GM23338 (cell line): ENCODE data around the gene CDON. TPM values are rescaled to one million over a fixed set of nuclear protein-coding genes. Genes with fewer than 3 reads are reported as not detected.

Experiments
- ATAC-seq: fragments of 200-7000 bp; cut with Tn5 transposase; 3 replicates; pipeline ENCODE4 v1.9.1; 2020
- DNase-seq: peaks from one replicate; pipeline ENCODE4 v3.0.0-alpha.2; 2015; ENCODE audit warnings: low spot score
- H2AFZ ChIP-seq: fragments of 200-600 bp; sonication (generic); 2 replicates; pipeline ENCODE4 v1.8.0; 2016; ENCODE audit warnings: antibody characterized with exemption, mild to moderate bottlenecking, moderate library complexity
- H3F3A ChIP-seq: fragments of 200-600 bp; sonication (generic); replicated peaks from 2 replicates; pipeline ENCODE4 v1.8.0; 2017; ENCODE audit warnings: antibody characterized with exemption, mixed run types, low read depth
- H3K27ac ChIP-seq: fragments of 200-600 bp; sonication (generic); 2 replicates; pipeline ENCODE4 v1.6.1; 2016; ENCODE audit warnings: low read depth
- H3K27me3 ChIP-seq: fragments of 200-600 bp; sonication (generic); 2 replicates; pipeline ENCODE4 v1.8.0; 2016; ENCODE audit warnings: mild to moderate bottlenecking, mixed run types, moderate library complexity; ENCODE audit not compliant: insufficient read depth
- H3K36me3 ChIP-seq: fragments of 200-600 bp; sonication (generic); 2 replicates; pipeline ENCODE4 v1.8.0; 2016; ENCODE audit warnings: mild to moderate bottlenecking; ENCODE audit not compliant: insufficient read depth
- H3K4me1 ChIP-seq: fragments of 200-600 bp; sonication (generic); 2 replicates; pipeline ENCODE4 v1.8.0; 2016; ENCODE audit warnings: mild to moderate bottlenecking, moderate library complexity; ENCODE audit not compliant: insufficient read depth
- H3K4me2 ChIP-seq: fragments of 200-600 bp; sonication (generic); 2 replicates; pipeline ENCODE4 v1.7.1; 2017; ENCODE audit warnings: mixed run types
- H3K4me3 ChIP-seq: fragments of 200-600 bp; sonication (generic); 2 replicates; pipeline ENCODE4 v1.6.1; 2016; ENCODE audit warnings: mixed run types
- H3K79me2 ChIP-seq: fragments of 200-600 bp; sonication (generic); replicated peaks from 2 replicates; pipeline ENCODE4 v1.8.0; 2017; ENCODE audit warnings: mild to moderate bottlenecking; ENCODE audit not compliant: insufficient read depth
- H3K9me2 ChIP-seq: fragments of 200-600 bp; sonication (generic); 2 replicates; pipeline ENCODE4 v1.8.0; 2017; ENCODE audit not compliant: insufficient read depth
- H4K20me1 ChIP-seq: fragments of 200-600 bp; sonication (generic); replicated peaks from 2 replicates; pipeline ENCODE4 v1.8.0; 2017; ENCODE audit warnings: mild to moderate bottlenecking; ENCODE audit not compliant: insufficient read depth
- H3K27ac Mint-ChIP-seq: 2 replicates; pipeline ENCODE4 v1.8.0; 2020; ENCODE audit warnings: inconsistent platforms, mild to moderate bottlenecking, moderate library complexity, mixed read lengths
- H3K27me3 Mint-ChIP-seq: 3 replicates; pipeline ENCODE4 v1.8.0; 2022; ENCODE audit warnings: low read depth, mild to moderate bottlenecking, moderate library complexity, mixed read lengths, inconsistent platforms; ENCODE audit not compliant: insufficient read depth, poor library complexity
- H3K36me3 Mint-ChIP-seq: 3 replicates; pipeline ENCODE4 v1.8.0; 2021; ENCODE audit warnings: low read depth, mild to moderate bottlenecking, inconsistent platforms, moderate library complexity, mixed read lengths
- H3K4me1 Mint-ChIP-seq: 3 replicates; pipeline ENCODE4 v1.8.0; 2020; ENCODE audit warnings: mild to moderate bottlenecking, inconsistent platforms, mixed read lengths
- H3K4me3 Mint-ChIP-seq: 3 replicates; pipeline ENCODE4 v1.8.0; 2021; ENCODE audit warnings: moderate library complexity, mild to moderate bottlenecking, inconsistent platforms, mixed read lengths
- H3K9me3 Mint-ChIP-seq: 3 replicates; pipeline ENCODE4 v1.8.0; 2020; ENCODE audit warnings: moderate library complexity, mild to moderate bottlenecking, inconsistent platforms, mixed read lengths
- CREB1 ChIP-seq: fragments of 250-450 bp; sonication (Bioruptor Pico); IDR thresholded peaks from 2 replicates; pipeline ENCODE4 v1.5.0; 2020; ENCODE audit warnings: low read depth, mild to moderate bottlenecking, moderate library complexity
- CTCF ChIP-seq, 2 experiments: fragments of 200-600 bp in 1 of 2; sonication (generic) in 1 of 2; conservative IDR thresholded peaks; 2 replicates each; pipeline versions ENCODE4 v1.5.1 to v1.6.1; 2016 to 2017; ENCODE audit warnings: antibody characterized with exemption in 2 of 2, low read depth in 2 of 2, mild to moderate bottlenecking in 2 of 2, moderate library complexity in 1 of 2
- ETS1 ChIP-seq: IDR thresholded peaks from 2 replicates; pipeline ENCODE4 v1.6.1; 2016; ENCODE audit warnings: antibody characterized with exemption
- EZH2 ChIP-seq: fragments of 200-600 bp; sonication (generic); IDR thresholded peaks from one replicate; pipeline ENCODE4 v1.8.0; 2017; ENCODE audit warnings: antibody characterized with exemption, mild to moderate bottlenecking, low read depth; ENCODE audit not compliant: unreplicated experiment
- EZH2phosphoT487 ChIP-seq: fragments of 200-600 bp; sonication (generic); IDR thresholded peaks from one replicate; pipeline ENCODE4 v1.8.1; 2018; ENCODE audit warnings: antibody characterized with exemption; ENCODE audit not compliant: unreplicated experiment
- JUNB ChIP-seq: IDR thresholded peaks from one replicate; pipeline ENCODE4 v1.6.1; 2016; ENCODE audit warnings: antibody characterized with exemption; ENCODE audit not compliant: unreplicated experiment
- NANOG ChIP-seq: IDR thresholded peaks from 2 replicates; pipeline ENCODE4 v1.6.1; 2016; ENCODE audit warnings: antibody characterized with exemption, borderline replicate concordance
- POLR2AphosphoS5 ChIP-seq: IDR thresholded peaks from 2 replicates; pipeline ENCODE4 v1.6.1; 2016; ENCODE audit warnings: antibody characterized with exemption, low read depth
- STAT1 ChIP-seq: IDR thresholded peaks from one replicate; pipeline ENCODE4 v1.6.1; 2016; ENCODE audit warnings: antibody characterized with exemption; ENCODE audit not compliant: unreplicated experiment
- ZNF331 ChIP-seq: fragments of 250-450 bp; sonication (Bioruptor Pico); IDR thresholded peaks from 2 replicates; pipeline ENCODE4 v1.5.0; 2020; ENCODE audit warnings: low read depth, mild to moderate bottlenecking, moderate library complexity
- ZNF462 ChIP-seq: fragments of 250-450 bp; sonication (Bioruptor Pico); IDR thresholded peaks from 2 replicates; pipeline ENCODE4 v1.5.0; 2020; ENCODE audit warnings: mild to moderate bottlenecking, moderate library complexity
- polyA plus RNA-seq: library from polyadenylated mRNA; unstranded; fragments of >200 nt; fragmentation: Nextera tagmentation; extraction: Ambion mirVana; gene quantifications from 2 replicates; pipeline ENCODE4 v1.2.1, GENCODE V29; 2016
- total RNA-seq: library from RNA; depleted of rRNA; stranded (reverse); fragments of >200 nt; shearing (Covaris generic); gene quantifications from 2 replicates; pipeline ENCODE4 v1.2.3, GENCODE V29; 2014

The CDON gene
- total and polyA plus RNA-seq, 2 experiments from 2014 or later = 4.1 to 35.5 TPM

- no peak for TF ChIP-seq CTCF (conservative IDR thresholded peaks at IDR 0.05; ENCODE audit: low read depth in 2 of 2)
- no peak for TF ChIP-seq ETS1
- TF ChIP-seq EZH2 = no peak
- TF ChIP-seq CREB1 (CRISPR knock-in tag) = no peak
- no peak for TF ChIP-seq STAT1
- TF ChIP-seq NANOG = no peak
These were observed 127.0 kb downstream of the CDON start (continued) for GRCh38 chr11:125935618-125936199.

- DNase-seq = no peak
- Histone ChIP-seq H3K9me2 (no peaks in the 10 kb centered on the region), H3K27ac (no peak overlapping the region), H3F3A (no peaks in the 10 kb centered on the region), H3K4me1 (peaks cover 10% of the 10 kb centered on the region), H3K79me2 (no peaks in the 10 kb centered on the region), H2AFZ (no peak overlapping the region), H4K20me1 (no peaks in the 10 kb centered on the region), H3K4me2 (no peak overlapping the region), H3K27me3 (no peaks in the 10 kb centered on the region), H3K36me3 (no peaks in the 10 kb centered on the region), H3K4me3 (no peak overlapping the region)
- TF ChIP-seq ZNF462 (CRISPR knock-in tag) (no peak), CTCF (conservative IDR thresholded peaks at IDR 0.05; ENCODE audit: low read depth in 2 of 2) (0 out of 4 replicates have a peak, but pooled peaks of 1 of the 2 experiments have one; percentile 17), EZH2 (no peak), JUNB (no peak), EZH2phosphoT487 (no peak), CREB1 (CRISPR knock-in tag) (no peak), POLR2AphosphoS5 (no peak), ZNF331 (CRISPR knock-in tag) (no peak)
- no peak overlapping the region for H3K4me3 Mint-ChIP-seq
- no peak overlapping the region for H3K27ac Mint-ChIP-seq
- H3K4me1 Mint-ChIP-seq = peaks cover 38% of the 10 kb centered on the region
- H3K27me3 Mint-ChIP-seq = peaks cover 6% of the 10 kb centered on the region
- no peaks in the 10 kb centered on the region for H3K36me3 Mint-ChIP-seq
- no peaks in the 10 kb centered on the region for H3K9me3 Mint-ChIP-seq
- no peak for ATAC-seq
These were observed 127.6 kb downstream of the CDON start for GRCh38 chr11:125935056-125935455.
